GM18861 (cell line): ENCODE data around the gene PPP1R1C.
"Not testable (repeated sequence)": the region's sequence is repeated elsewhere in the genome, so short reads cannot be mapped to it uniquely, and the experiment has no call there.

Experiments used
- ATAC-seq: cut with Tn5 transposase; IDR thresholded peaks from one replicate; pipeline ENCODE4 v1.9.1; 2021; ENCODE audit not compliant: unreplicated experiment

The PPP1R1C gene

GRCh38 chr2:181985632-181986205 is at the start of gene PPP1R1C:
Gene PPP1R1C, plus strand, starts transcription at chr2:181985853. Its CDS starts 258 bp downstream, at chr2:181986111.
- no peak for ATAC-seq

GRCh38 chr2:181937473-181937872 is 48.2 kb upstream of the PPP1R1C start:
- no peak for ATAC-seq

- no peak for ATAC-seq
Observed at GRCh38 chr2:181943411-181944124, 42.1 kb upstream of the PPP1R1C start.

GRCh38 chr2:181944164-181944913 is 41.3 kb upstream of the PPP1R1C start:
- ATAC-seq, result no peak

- no peak for ATAC-seq
Observed at GRCh38 chr2:181944914-181945291, 40.8 kb upstream of the PPP1R1C start.

GRCh38 chr2:181946444-181947127 is 39.1 kb upstream of the PPP1R1C start:
- ATAC-seq, result no peak

GRCh38 chr2:181947273-181947672 is 38.4 kb upstream of the PPP1R1C start:
- no peak for ATAC-seq

- no peak for ATAC-seq
Observed at GRCh38 chr2:181948227-181948626, 37.4 kb upstream of the PPP1R1C start.

GRCh38 chr2:181949047-181949446 is 36.6 kb upstream of the PPP1R1C start:
- ATAC-seq, result no peak

- no peak for ATAC-seq
Observed at GRCh38 chr2:181952404-181953226, 33.0 kb upstream of the PPP1R1C start.

GRCh38 chr2:181953881-181954537 is 31.6 kb upstream of the PPP1R1C start:
- ATAC-seq, result peak; percentile 64

GRCh38 chr2:181954538-181954883 is 31.1 kb upstream of the PPP1R1C start:
- ATAC-seq, result peak; percentile 11

GRCh38 chr2:181955010-181955409 is 30.6 kb upstream of the PPP1R1C start:
- ATAC-seq, result no peak

GRCh38 chr2:181955866-181956265 is 29.8 kb upstream of the PPP1R1C start:
- not testable (repeated sequence) for ATAC-seq

GRCh38 chr2:181957668-181958067 is 28.0 kb upstream of the PPP1R1C start:
- ATAC-seq, result no peak

GRCh38 chr2:181958726-181959125 is 26.9 kb upstream of the PPP1R1C start:
- no peak for ATAC-seq

- ATAC-seq, result no peak
Observed at GRCh38 chr2:181959508-181959907, 26.1 kb upstream of the PPP1R1C start.

GRCh38 chr2:181961167-181961566 is 24.5 kb upstream of the PPP1R1C start:
- ATAC-seq, result not testable (repeated sequence)

- ATAC-seq, result no peak
Observed at GRCh38 chr2:181962142-181962541, 23.5 kb upstream of the PPP1R1C start.

- ATAC-seq, result no peak
Observed at GRCh38 chr2:181970160-181970794, 15.4 kb upstream of the PPP1R1C start.
